Left ventricle myocardium superior (tissue), 1 donor: Measurements from ENCODE around the gene FAF1. TPM values are rescaled to one million over a fixed set of nuclear protein-coding genes. Genes with fewer than 3 reads are reported as not detected.

Source experiments
- ATAC-seq: fragments of 200-7000 bp; cut with Tn5 transposase; one replicate; pipeline ENCODE4 v1.9.1; 2020; ENCODE audit warnings: mild to moderate bottlenecking, moderate library complexity
- DNase-seq: peaks from one replicate; pipeline ENCODE4 v3.0.0-alpha.2; 2020
- intact Hi-C: fragments of 100-400 bp; cut with micrococcal nuclease; formaldehyde crosslinking; loops from one replicate; pipeline ENCODE4 v1.11.0; 2022
- total RNA-seq: library from RNA; stranded (reverse); fragmentation: NEBNext Ultra II Directional; extraction: Animal tissue kit (Norgen Biotek cat#: 25700); gene quantifications from one replicate; pipeline ENCODE4 v1.2.1, GENCODE V29; 2021
- donor health status: DM: no; HTN: yes; CAD: no; lungs with severe emphysema.

Gene FAF1
- total RNA-seq, 1 donor from 2014 or later: 99.2 TPM

DNA sequence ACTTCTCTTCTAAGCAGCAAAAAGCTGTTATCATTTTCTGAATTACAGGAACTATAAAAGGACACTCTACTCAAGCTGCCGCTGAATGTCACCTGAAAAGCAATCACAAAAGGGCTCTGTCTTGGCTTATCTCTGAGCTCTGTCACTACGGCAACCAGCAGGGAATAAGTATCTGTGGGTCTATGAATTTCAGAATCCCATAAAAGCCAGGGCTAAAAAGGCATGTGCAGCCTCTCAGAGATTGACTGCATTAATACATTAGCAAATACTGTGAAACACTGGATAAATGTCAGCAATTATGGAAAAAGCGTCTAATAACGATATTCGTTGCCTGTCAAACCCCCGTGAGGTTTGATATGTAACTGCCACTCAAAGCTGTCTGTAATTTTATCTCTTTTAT, 326.6 kb downstream of the FAF1 start:
- intact Hi-C loops: no loop called here
- DNase-seq (no peak), ATAC-seq (no peak)

DNA sequence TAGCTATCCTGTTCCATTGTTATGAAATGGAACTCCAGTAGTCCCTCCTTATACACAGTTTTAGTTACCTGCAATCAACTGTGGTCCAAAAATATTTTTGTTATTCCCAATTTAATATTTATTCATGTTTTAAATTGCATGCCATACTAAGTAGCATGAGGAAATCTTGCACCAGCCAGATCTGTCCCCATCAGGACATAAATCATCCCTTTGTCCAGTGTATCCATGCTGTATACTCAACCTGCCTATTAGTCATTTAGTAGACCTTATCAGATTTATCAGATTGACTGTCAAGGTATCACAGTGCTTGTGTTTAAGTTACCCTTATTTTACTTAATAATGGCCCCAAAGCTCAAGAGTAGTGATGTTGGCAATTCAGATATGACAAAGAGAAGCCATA, 328.9 kb downstream of the FAF1 start:
- intact Hi-C loops: no loop called here
- DNase-seq (no peak), ATAC-seq (no peak)

DNA sequence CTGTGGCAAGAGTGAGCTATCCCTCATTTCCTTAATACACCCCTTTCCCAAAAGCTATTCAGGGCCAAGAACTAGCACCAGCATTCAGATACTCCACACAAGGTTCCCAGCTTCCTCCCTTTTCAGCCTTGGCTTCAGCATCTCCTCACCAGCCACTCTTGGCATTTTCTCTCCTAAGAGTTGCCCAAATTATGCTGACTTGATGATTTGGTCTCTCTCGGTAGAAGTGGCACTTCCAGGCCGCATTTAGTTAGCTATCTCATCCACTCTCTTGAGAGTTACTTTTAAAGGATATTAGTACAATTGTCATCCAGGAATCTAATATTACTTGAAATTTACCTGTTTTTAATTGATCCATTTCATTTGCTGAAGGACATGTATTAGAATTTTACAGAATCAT, 337.8 kb downstream of the FAF1 start:
- no peak for ATAC-seq
- DNase-seq: no peak
- intact Hi-C loops: no loop called here

DNA sequence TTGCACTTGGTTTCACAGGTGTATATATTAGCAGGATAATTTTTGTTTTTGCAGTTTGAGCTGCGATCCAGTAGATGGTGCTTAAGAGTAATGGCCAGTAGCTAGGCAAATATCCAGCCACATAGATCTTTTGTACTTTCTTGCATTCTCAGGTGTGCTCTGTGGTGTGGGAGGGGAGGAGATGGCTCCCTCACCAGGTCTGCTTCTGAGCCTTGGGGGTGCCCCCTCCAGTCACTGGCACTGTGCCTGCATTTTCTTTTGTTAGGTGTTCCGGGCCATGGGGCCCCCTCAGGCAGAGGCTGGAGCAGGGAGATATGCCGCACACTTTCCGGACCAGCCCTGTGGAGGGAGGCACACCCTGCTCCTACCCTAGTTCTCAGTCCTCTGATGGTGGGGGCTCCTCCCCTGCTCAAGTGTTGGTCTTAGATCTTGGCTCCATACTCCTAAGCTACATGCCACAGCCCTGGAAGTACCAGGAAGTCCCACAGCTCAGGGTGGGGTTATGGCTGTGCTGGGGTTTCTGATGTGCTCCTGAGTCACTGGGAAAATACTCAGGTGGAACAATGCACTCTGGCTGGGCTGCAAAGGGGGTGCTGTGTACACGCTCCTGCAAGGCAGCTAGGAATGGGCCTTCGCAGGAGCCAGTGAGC, 339.3 kb downstream of the FAF1 start:
- ATAC-seq: no peak
- intact Hi-C loops: no loop called here
- DNase-seq: no peak

DNA sequence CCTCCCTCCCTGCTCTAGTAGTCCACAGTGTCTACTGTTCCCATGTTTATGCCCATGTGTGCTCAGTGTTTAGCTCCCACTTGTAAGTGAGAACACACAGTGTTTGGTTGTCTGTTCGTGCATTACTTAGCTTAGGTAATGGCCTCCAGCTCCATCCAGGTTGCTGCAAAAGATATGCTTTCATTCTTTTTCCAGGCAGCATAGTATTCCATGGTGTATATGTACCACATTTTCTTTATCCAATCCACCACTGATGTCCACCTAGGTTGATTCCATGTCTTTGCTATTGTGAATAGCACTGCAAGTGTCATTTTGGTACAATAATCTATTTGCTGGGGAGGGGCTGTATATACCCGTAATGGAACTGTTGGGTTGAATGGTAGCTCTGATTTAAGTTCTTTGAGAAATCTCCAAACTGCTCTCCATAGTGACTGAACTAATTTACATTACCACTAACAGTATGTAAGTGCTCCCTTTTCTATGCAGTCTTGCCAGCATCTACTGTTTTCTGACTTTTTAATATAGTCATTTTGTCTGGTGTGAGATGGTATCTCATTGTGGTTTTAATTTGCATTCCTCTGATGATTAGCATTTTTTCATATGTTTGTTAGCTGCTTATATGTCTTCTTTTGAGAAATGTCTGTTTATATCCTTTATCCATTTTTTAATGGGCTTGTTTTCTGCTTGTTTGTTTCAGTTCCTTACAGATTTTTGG, 344.9 kb downstream of the FAF1 start:
- ATAC-seq (no peak), DNase-seq (no peak)
- intact Hi-C loops: no loop called here

DNA sequence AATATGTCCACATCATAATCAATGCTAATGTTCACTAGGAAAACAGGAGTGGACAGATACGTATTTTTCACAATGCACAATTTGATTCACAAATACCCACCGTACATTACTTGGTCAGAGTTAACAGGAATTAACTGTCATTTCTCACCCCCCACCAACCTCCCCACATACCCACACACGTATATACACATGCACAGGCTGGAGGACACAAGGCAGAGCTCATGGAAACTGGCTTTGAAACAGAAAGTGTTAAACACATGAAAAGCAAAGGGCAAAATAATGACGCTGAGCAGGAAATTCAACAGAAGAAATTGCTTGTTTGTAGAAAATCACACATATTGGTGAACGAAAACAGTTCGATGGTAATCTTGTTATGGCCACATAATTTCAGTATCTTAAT, 348.4 kb downstream of the FAF1 start:
- DNase-seq (no peak), ATAC-seq (no peak)
- intact Hi-C loops: no loop called here

DNA sequence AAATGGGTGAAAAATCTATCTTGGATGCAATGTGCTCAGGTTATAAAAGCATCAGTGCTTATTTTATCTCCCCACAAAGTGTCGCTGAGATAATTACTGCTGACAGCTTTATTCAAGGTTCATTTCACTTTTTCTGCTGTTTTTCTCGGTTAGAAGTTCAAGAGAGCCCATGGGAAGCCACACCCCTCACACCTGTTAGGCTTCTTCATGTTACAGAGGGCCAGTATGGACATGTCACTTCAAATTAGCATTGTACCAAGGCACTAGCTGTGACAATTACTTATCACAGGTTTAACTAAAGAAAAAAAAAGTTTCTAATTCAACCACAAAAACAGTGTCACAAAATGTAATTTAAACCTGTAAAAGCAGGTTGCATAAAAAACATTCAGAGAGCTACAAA, 349.5 kb downstream of the FAF1 start:
- intact Hi-C loops: no loop called here
- ATAC-seq: no peak
- DNase-seq: no peak

DNA sequence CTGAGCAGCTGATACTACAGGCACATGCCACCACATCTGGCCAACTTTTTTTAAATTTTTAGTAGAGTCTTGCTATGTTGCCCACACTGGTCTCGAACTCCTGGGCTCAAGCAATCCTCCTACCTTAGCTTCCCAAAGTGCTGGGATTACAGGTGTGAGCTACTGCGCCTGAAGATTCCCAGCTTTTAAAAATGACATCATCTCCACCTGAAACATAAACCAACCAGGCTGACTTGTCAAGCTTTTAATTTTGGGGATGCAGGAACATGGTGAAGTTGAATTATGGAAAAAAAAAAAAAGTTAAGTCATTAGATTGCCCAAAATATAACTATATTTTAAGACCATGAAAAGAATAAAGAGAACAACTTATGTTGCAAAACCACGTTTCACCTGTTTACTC, 350.6 kb downstream of the FAF1 start:
- intact Hi-C loops: no loop called here
- DNase-seq (no peak), ATAC-seq (no peak)

DNA sequence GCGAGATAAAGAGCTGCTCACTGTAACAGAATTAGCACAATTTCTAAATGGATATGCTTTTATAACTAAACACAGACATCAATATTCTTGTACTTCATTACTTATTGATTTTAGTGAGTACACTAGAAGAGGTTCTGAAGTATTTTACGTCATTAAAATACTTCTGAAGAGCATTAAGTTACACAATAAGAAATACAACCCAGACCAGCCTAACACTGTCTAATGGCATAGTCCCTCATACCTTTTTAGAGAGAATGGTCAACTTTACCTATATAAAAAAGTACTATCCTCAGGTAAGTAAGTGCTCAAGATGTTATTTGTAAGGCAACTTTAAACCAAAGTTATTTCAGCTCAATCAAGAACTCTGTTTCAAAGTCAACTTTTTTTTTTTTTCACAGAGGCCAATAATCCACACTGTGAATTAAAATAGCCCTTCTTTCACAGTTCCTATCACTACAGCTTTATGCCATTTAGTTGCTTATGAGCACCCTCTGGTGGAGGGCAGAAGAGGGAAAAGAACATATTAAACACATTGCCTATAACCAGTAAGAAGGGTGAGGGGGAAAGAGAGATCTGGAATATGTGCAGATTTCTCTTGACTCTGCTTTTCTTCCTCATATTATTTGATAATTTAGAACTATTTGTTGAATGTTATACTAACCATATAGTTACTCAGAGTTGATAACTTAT, 354.7 kb downstream of the FAF1 start:
- no peak for ATAC-seq
- DNase-seq: no peak
- intact Hi-C loops: no loop called here

DNA sequence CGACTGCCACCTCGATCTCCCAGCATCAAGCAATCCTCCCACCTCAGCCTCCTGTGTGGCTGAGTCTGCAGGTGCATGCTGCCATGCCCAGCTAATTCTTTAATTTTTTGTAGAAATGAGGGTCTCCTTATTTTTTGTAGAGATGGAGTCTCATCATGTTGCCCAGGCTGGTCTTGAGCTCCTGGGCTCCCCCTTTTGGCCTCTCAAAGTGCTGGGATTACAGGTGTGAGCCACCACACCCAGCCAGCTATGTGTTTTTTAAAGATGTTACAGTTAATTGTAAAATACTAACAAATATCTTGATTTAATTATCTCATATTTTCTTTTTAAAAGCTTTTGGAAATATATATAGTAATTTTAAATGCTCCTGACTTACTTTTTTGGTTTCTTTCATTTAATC, 355.5 kb downstream of the FAF1 start:
- DNase-seq (no peak), ATAC-seq (no peak)
- intact Hi-C loops: no loop called here

DNA sequence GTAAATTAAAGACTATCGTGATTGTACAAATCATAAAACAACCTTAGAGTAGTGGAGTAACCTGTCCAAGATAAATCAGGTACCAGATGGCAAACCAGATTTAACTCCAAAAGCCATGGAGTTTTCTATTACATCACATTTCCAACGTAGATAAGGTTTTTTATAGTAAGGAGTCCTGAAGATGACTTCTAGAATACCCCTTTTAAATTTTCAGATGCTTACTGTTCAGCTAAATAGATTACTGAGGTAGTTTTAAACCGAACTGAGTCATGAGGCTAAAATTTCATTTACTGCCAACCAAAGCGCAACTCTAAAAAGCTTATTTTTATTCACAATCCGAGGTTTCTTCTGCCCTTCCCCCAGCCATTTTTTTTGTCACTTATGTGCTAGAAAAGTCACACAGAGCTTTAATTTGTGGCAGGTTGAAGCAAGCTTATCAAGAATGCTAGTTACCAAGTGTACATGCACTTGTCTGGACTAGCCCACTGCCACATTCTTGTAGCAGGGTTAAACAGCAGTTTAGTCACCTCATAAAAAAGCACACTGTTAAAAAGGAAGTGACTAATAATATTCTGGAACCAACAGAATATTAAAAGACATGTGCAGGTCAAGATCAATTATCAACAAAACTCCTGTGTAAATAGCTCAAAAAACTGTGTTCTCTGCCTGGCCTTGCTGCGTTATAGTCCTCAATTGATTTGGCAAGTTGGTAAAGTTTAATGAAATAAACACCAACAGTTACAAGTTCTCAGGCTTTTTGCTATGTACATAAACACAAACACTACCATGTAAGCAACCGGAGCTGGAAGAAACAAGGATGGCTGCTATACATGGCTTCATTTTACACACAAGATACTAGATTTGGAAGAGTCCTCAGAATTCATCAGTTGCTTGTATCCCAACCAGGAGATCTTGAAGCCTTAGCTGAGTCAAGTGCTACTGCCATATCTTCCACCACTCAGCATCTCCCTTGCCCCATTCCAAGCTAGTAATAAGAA, 356.5 kb downstream of the FAF1 start:
- intact Hi-C loops: no loop called here
- DNase-seq (no peak), ATAC-seq (no peak)

DNA sequence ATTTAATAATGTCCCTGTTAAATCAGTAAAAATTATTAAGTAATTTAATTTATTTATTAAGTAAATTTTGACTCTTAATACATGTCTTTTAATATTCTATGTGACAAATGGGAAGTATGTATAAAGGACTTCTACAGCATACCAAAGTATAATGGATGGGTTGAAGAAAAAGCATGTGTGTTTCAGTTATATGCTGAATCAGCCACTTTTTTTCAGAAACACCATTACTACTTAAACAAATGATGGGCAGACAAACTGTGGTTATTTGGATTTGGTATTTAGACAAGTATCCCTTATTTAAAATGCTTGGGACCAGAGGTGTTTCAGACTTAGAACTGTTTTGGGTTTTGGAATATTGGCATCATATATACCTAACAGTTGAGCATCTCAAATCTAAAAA, 360.5 kb downstream of the FAF1 start:
- DNase-seq (no peak), ATAC-seq (no peak)
- intact Hi-C loops: no loop called here

DNA sequence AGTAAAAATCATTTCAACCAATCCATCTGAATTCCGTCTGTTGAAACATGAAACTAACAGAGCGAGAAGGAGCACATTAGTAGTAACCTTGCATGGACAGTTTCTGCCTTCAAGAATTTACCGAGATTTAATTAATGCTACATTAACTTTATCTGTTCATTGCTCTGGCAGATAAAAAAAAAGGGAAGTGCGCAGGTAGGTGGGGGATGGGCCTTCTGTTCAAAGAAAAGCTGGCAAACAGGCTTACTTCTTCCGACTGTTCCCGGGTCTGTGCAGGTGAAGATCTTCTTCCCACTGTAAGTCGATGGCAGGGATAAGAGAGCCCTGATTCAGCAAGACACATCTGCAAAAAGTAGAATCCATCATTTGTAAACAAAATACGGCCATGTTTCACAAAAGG, 364.2 kb downstream of the FAF1 start:
- intact Hi-C loops: no loop called here
- ATAC-seq: no peak

DNA sequence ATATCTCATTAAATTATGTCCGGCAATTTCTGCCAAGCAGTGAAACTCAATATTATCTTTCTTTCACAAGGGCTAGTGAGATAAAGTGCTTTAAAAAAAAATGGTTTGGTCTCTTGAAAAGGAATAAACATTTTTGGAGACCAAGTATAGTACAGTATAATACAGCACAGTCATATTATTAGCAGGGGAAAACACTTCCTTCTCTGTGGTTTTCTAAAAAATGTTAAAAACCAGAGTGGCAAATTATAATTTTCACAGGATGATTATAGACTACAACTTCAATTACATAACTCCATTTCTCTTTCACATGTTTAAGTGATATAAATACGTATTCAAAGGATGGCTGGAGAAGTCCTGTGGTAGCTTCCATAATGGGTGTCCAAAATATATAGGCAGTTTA, 366.6 kb downstream of the FAF1 start:
- no peak for ATAC-seq
- DNase-seq: no peak
- intact Hi-C loops: no loop called here

More for the DNA sequence above, 364.2 kb downstream of the FAF1 start:
- DNase-seq: no peak

DNA sequence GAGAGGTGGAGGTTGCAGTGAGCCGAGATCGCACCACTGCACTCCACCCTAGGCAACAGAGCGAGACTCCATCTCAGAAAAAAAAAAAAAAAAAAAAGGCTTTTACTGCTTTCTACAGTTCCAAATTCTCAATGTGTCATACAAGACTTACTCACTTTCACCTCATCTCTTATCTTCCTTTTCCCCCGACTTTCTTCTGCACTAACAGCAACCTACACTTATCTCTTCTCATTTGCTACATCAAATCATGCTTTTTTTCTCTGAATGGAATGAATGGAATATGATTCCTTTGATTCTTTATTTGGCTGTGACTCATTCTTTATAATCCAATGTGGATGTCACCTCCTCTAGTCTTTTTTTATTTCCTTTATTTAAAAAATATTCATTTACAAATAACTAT, 368.5 kb downstream of the FAF1 start:
- intact Hi-C loops: no loop called here
- no peak for DNase-seq
- no peak for ATAC-seq

DNA sequence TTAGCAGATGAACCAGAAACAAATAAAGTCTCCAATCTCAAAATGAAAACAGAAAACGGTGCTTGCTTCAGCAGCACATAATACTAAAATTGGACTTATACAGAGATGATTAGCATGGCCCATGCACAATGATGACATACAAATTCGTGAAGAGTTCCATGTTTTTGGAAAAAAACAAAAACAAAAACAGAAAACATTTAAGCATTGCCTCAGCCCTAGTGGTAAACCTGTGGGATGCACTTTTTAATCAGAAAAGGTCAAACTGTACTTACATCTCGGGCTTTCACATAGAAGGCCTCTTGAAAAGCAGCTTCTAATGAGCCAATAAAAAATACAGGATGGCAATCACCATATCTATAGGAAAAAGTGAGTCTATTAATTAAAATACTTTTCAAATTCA, 377.7 kb downstream of the FAF1 start:
- DNase-seq: no peak
- no peak for ATAC-seq
- intact Hi-C loops: no loop called here

DNA sequence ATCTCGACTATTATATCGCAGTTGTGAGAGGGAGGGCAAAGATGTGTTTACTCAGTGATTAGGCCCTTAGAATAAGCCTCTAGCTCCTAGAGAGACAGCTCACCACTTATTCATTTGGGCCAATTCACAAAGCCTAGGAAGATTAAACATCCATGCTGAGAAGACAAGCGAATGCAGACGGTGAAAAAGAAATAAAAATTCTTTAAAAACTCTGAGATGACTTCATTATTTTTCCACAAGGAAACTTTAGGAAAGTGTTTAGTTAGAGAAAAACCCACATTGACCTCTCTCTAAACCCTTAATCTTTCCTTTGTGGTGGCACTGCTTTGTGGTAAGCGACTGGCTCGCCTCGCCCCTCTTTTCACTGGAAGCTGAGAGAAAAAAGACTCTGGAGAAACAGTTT, 390.0 kb downstream of the FAF1 start:
- ATAC-seq (no peak), DNase-seq (no peak)
- intact Hi-C loops: no loop called here

DNA sequence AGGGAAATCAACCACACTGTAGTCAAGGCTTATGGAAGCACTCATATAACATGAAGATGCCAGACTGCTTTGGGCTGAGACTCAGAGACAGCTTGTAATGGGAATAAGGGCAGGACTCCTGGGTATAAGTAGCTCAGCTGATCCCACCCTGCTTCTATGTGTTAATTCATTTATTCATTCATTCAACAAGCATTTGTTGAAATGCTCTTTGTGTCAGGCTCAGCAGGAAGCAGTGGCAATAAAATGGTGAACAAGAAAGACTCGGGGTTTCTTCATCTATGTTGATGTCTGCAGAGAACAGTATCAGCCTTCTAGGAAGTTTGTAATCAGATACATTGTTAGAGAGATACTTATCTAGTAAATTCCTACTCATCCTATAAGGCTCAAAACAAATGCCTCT, 391.3 kb downstream of the FAF1 start:
- ATAC-seq: no peak
- DNase-seq: no peak
- intact Hi-C loops: no loop called here

DNA sequence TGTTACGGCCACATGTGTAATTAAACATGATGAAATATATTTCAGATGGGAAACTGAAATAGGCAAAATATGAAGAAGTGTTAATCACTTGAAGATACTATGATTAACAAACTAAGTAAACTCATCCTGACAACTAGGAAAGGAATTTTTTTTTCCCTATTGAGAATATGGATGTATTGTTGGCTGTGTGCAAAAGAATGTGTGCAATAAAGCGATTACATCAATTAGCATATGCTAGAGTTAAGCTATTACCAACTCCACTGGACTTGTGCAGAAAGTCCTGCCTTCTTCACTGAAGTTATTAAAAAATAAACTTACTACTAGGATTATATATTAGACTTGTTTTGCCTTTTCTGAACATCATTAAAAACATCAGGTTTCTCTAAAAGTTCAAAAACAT, 393.7 kb downstream of the FAF1 start:
- DNase-seq (no peak), ATAC-seq (no peak)
- intact Hi-C loops: no loop called here

DNA sequence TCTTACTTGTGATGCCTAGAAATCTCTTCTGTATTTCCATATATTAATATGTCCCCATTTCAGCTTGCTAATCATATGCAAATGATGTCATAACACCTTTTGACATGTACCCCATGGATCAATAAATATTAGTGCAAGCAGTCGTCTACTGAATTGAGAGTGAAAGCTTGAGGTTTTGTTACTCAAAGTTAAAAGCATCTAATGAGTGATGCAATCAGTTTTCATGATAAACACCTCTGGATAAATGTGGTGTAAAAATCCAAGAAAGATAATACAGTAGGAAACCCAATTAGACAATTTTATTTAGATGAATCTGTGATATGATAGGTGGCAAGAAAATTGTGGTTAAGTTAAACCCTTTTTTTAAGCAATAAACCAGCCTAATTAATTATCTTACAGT, 395.6 kb downstream of the FAF1 start:
- no peak for ATAC-seq
- no peak for DNase-seq
- intact Hi-C loops: no loop called here
